Measurements from ENCODE around the gene SEPTIN7.

Gene SEPTIN7

GRCh38 chr7:35826751-35827150 is 25.9 kb downstream of the SEPTIN7 start:
- no peak overlapping the region for H3K27ac Mint-ChIP-seq
- intact Hi-C loops (cut with micrococcal nuclease) = no loop called here
- peaks cover 17% of the 10 kb centered on the region for H3K36me3 Mint-ChIP-seq (ENCODE audit: low read depth)
- no peaks in the 10 kb centered on the region for H3K9me3 Mint-ChIP-seq
- peaks cover 38% of the 10 kb centered on the region for H3K4me1 Mint-ChIP-seq (ENCODE audit: low read depth)
- H3K27me3 Mint-ChIP-seq = no peaks in the 10 kb centered on the region
- no peak overlapping the region for H3K4me3 Mint-ChIP-seq

- intact Hi-C loops (cut with micrococcal nuclease) = no loop called here
- Mint-ChIP-seq H3K4me1 (ENCODE audit: low read depth) (peaks cover 32% of the 10 kb centered on the region), H3K27ac (no peak overlapping the region), H3K27me3 (no peaks in the 10 kb centered on the region), H3K4me3 (no peak overlapping the region), H3K36me3 (ENCODE audit: low read depth) (peaks cover 33% of the 10 kb centered on the region), H3K9me3 (no peaks in the 10 kb centered on the region)
These were observed 28.0 kb downstream of the SEPTIN7 start for GRCh38 chr7:35828817-35829216.

GRCh38 chr7:35831208-35831607 is 30.4 kb downstream of the SEPTIN7 start:
- intact Hi-C loops (cut with micrococcal nuclease) = no loop called here
- no peak overlapping the region for H3K27ac Mint-ChIP-seq
- H3K9me3 Mint-ChIP-seq = no peaks in the 10 kb centered on the region
- H3K36me3 Mint-ChIP-seq (ENCODE audit: low read depth) = peaks cover 51% of the 10 kb centered on the region
- peaks cover 32% of the 10 kb centered on the region for H3K4me1 Mint-ChIP-seq (ENCODE audit: low read depth)
- no peak overlapping the region for H3K4me3 Mint-ChIP-seq
- no peaks in the 10 kb centered on the region for H3K27me3 Mint-ChIP-seq

GRCh38 chr7:35839860-35840854 is 39.3 kb downstream of the SEPTIN7 start:
- Mint-ChIP-seq H3K36me3 (ENCODE audit: low read depth) (peaks cover 57% of the 10 kb centered on the region), H3K4me3 (no peak overlapping the region), H3K4me1 (ENCODE audit: low read depth) (no peaks in the 10 kb centered on the region), H3K27ac (no peak overlapping the region), H3K27me3 (no peaks in the 10 kb centered on the region), H3K9me3 (no peaks in the 10 kb centered on the region)
- intact Hi-C loops (cut with micrococcal nuclease) = no loop called here

- H3K27ac Mint-ChIP-seq = no peak overlapping the region
These were observed 46.1 kb downstream of the SEPTIN7 start for GRCh38 chr7:35846816-35847412.

GRCh38 chr7:35848725-35849124 is 47.9 kb downstream of the SEPTIN7 start:
- peaks cover 9% of the 10 kb centered on the region for H3K4me1 Mint-ChIP-seq (ENCODE audit: low read depth)
- H3K9me3 Mint-ChIP-seq = no peaks in the 10 kb centered on the region
- no peak overlapping the region for H3K27ac Mint-ChIP-seq
- no peaks in the 10 kb centered on the region for H3K27me3 Mint-ChIP-seq
- no peak overlapping the region for H3K4me3 Mint-ChIP-seq
- intact Hi-C loops (cut with micrococcal nuclease) = no loop called here
- H3K36me3 Mint-ChIP-seq (ENCODE audit: low read depth) = peaks cover 52% of the 10 kb centered on the region

More at GRCh38 chr7:35846816-35847412, 46.1 kb downstream of the SEPTIN7 start:
- no peaks in the 10 kb centered on the region for H3K9me3 Mint-ChIP-seq
- H3K4me1 Mint-ChIP-seq (ENCODE audit: low read depth) = peaks cover 5% of the 10 kb centered on the region
- no peaks in the 10 kb centered on the region for H3K27me3 Mint-ChIP-seq
- intact Hi-C loops (cut with micrococcal nuclease) = no loop called here
- no peak overlapping the region for H3K4me3 Mint-ChIP-seq
- peaks cover 58% of the 10 kb centered on the region for H3K36me3 Mint-ChIP-seq (ENCODE audit: low read depth)

- no peak overlapping the region for H3K27ac Mint-ChIP-seq
- no peaks in the 10 kb centered on the region for H3K27me3 Mint-ChIP-seq
- H3K4me3 Mint-ChIP-seq = no peak overlapping the region
- no peaks in the 10 kb centered on the region for H3K9me3 Mint-ChIP-seq
- peaks cover 50% of the 10 kb centered on the region for H3K36me3 Mint-ChIP-seq (ENCODE audit: low read depth)
- H3K4me1 Mint-ChIP-seq (ENCODE audit: low read depth) = peaks cover 9% of the 10 kb centered on the region
- intact Hi-C loops (cut with micrococcal nuclease) = no loop called here
These were observed 48.4 kb downstream of the SEPTIN7 start for GRCh38 chr7:35849158-35849831.

GRCh38 chr7:35849954-35850353 is 49.1 kb downstream of the SEPTIN7 start:
- Mint-ChIP-seq H3K4me1 (ENCODE audit: low read depth) (peaks cover 9% of the 10 kb centered on the region), H3K27me3 (no peaks in the 10 kb centered on the region), H3K27ac (no peak overlapping the region), H3K9me3 (no peaks in the 10 kb centered on the region), H3K4me3 (no peak overlapping the region), H3K36me3 (ENCODE audit: low read depth) (peaks cover 46% of the 10 kb centered on the region)
- intact Hi-C loops (cut with micrococcal nuclease) = no loop called here
